GM12874 (cell line): Measurements from ENCODE around the gene SFXN2.

ENCODE experiments used
- TF ChIP-seq, protein P1 (sequence below): IDR thresholded peaks from 2 replicates; pipeline ENCODE4 v1.5.1; 2011; ENCODE audit warnings: low read depth, mild to moderate bottlenecking, control low read depth, low read length, moderate library complexity; ENCODE audit not compliant: insufficient read depth

The SFXN2 gene

DNA sequence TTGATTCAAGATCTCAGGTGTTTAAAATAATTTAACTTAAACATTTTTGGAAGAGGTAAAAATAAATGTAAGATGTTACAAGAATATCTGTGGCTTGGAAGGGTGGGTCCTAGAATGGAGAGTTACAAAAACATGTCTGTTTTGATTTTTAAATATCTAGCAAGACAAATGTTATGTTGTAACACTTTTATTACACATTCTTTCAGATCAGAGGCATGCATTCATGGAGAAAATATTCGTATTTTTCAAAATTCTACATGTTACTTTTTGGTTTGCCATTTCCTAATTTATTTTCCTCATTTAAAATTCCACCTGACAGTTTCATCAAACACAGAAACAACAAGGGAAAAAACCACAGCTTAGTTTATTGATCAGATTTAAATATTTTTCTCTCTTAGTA lies 39.3 kb downstream of the SFXN2 start:
- TF ChIP-seq, protein P1, sequence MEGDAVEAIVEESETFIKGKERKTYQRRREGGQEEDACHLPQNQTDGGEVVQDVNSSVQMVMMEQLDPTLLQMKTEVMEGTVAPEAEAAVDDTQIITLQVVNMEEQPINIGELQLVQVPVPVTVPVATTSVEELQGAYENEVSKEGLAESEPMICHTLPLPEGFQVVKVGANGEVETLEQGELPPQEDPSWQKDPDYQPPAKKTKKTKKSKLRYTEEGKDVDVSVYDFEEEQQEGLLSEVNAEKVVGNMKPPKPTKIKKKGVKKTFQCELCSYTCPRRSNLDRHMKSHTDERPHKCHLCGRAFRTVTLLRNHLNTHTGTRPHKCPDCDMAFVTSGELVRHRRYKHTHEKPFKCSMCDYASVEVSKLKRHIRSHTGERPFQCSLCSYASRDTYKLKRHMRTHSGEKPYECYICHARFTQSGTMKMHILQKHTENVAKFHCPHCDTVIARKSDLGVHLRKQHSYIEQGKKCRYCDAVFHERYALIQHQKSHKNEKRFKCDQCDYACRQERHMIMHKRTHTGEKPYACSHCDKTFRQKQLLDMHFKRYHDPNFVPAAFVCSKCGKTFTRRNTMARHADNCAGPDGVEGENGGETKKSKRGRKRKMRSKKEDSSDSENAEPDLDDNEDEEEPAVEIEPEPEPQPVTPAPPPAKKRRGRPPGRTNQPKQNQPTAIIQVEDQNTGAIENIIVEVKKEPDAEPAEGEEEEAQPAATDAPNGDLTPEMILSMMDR = no peak

- TF ChIP-seq, protein P1 = no peak
Measured at GRCh38 chr10:102757323-102757722, 42.9 kb downstream of the SFXN2 start.

DNA sequence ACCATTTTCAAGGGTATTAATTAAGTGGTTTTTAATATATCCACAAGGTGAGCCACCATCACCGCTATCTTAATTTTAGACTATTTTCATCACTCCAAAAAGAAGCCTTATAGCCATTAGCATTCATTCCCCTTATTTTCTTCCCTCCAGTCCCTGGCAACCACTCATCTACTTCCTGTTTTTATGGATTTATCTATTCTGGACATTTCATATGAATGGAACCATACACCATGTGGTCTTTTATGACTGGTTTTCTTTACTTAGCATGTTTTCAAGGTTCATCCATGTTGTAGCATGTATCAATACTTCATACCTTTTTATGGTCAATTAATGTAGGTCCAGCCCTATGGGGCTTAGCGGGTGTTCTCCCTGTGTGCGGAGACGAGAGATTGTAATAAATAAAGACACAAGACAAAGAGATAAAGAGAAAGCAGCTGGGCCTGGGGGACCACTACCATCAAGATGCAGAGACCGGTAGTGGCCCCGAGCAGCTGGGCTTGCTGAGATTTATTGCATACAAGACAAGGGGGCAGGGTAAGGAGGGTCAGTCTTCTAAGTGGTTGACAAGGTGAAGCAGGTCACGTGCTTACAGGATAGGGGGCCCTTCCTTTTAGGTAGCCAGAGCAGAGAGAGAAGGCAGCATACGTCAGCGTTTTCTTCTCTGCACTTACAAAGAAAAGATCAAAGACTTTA lies 44.0 kb downstream of the SFXN2 start:
- TF ChIP-seq, protein P1 = no peak

- TF ChIP-seq, protein P1 = no peak
Measured at GRCh38 chr10:102759497-102760210, 45.2 kb downstream of the SFXN2 start.

GRCh38 chr10:102761981-102762380 lies 47.5 kb downstream of the SFXN2 start:
- TF ChIP-seq, protein P1 = no peak

- TF ChIP-seq, protein P1 = no peak
Measured at GRCh38 chr10:102762401-102763015, 48.1 kb downstream of the SFXN2 start.

GRCh38 chr10:102763037-102763607 lies 48.7 kb downstream of the SFXN2 start:
- TF ChIP-seq, protein P1 = no peak
